HG03135 (cell line): ENCODE data around the gene IDH2.
"Not testable (repeated sequence)": the region's sequence is repeated elsewhere in the genome, so short reads cannot be mapped to it uniquely, and the experiment has no call there.

Experiments
- ATAC-seq: cut with Tn5 transposase; IDR thresholded peaks from one replicate; pipeline ENCODE4 v1.9.1; 2021; ENCODE audit warnings: mild to moderate bottlenecking, moderate library complexity; ENCODE audit not compliant: unreplicated experiment

IDH2 gene

GRCh38 chr15:90101969-90102890, at the start of gene IDH2:
Gene IDH2, minus strand, starts transcription at chr15:90102468. Its CDS starts 78 bp downstream, at chr15:90102390.
- peak; percentile 67 for ATAC-seq

DNA sequence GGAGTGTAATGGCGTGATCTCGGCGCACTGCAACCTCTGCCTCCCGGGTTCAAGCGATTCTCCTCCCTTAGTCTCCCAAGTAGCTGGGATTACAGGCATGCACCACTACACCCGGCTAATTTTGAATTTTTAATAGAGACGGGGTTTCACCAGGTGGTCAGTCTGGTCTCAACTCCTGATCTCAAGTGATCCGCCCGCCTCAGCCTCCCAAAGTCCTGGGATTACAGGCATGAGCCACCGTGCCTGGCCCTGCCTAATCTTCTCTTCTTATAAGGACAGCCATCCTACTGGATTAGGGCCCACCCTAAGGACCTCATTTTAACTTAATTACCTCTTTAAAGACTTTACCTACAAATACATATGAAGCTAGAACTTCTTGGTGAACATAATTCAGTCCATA, 48.3 kb upstream of the IDH2 start:
- not testable (repeated sequence) for ATAC-seq

DNA sequence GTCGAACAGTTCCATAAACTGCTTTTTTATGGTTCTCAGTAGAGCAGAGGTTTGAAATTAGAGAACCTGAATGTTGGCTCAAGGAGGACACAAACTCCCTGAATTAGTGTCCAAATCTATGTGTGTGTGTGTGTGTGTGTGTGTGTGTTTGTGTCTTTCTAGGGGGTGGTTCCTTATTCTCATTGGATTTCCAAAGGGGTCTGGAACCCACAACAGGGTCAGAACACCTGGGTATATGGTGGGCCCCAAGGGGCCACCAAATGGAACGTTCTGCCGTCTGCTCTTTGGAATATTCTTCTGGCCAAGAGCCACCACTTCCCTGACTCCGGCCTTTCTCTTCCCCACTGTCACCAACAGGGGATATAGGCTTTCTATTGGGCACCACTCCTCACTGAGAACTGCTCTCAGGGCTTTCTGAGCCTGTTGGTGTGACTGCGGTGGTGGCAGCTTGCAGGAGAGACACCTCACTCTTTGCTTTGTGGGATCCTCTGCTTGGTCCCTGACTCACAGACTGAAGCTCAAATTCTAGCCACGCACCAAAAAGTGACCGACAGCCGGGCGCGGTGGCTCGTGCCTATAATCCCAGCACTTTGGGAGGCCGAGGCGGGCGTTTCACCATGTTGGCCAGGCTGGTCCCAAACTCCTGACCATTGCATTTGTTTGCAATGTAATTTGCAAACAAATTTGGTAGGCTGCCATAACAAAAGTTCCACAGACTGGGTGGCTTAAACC, 47.5 kb upstream of the IDH2 start:
- no peak for ATAC-seq

DNA sequence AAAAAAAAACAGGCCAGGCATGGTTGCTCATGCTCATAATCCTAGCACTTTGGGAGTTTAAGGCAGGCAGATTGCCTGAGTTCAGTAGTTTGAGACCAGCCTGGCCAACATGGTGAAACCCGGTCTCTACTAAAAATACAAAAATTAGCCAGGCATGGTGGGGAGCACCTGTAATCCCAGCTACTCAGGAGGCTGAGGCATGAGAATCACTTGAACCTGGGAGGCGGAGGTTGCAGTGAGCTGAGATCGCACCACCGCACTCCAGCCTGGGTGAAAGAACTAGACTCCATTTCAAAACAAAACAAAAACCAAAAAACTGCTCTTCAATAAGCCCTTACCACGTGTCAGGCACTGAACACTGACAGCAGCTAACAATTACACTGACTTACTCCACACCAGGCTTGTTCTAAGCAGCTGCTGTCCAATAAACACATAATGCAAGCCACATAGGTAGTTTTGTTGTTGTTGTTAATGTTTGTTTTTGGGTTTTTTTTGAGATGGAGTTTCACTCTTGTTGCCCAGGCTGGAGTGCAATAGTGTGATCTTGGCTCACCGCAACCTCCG, 44.0 kb upstream of the IDH2 start:
- not testable (repeated sequence) for ATAC-seq

DNA sequence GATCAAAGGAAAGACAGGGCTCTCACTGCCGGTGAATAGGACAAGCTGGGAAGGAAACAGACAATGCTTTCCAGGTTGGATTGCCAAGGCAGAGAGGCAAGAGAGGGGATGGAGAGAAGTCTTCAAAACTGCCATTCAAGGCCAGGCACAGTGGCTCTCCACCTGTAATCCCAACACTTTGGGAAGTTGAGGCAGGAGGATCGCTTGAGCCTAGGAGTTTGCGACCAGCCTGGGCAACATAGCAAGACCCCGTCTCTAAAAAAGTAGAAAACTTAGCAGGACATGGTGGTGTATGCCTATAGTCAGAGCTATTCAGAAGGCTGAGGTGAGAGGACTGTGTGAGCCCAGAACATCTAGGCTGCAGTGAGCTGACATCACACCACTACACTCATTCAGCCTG, 43.5 kb upstream of the IDH2 start:
- ATAC-seq, result no peak

DNA sequence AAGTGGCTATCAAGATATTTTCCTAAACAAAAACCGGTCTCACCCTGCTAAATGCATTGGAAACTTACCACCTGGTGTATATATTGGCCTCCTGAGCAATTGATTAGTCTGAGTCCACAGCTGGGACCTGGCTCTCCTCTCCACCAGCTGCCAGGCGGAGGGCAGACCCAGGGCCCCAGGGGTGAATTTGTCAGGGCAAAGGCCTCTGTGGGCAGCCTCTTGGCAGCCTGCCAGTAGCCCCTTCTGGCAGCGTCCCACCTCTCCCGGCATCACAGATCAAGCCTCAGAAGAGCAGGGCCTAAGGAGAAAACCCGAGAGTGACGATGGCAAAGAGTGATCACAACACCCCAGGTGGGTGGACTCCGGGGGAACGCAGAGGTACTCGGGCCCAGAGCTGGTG, 43.0 kb upstream of the IDH2 start:
- no peak for ATAC-seq

DNA sequence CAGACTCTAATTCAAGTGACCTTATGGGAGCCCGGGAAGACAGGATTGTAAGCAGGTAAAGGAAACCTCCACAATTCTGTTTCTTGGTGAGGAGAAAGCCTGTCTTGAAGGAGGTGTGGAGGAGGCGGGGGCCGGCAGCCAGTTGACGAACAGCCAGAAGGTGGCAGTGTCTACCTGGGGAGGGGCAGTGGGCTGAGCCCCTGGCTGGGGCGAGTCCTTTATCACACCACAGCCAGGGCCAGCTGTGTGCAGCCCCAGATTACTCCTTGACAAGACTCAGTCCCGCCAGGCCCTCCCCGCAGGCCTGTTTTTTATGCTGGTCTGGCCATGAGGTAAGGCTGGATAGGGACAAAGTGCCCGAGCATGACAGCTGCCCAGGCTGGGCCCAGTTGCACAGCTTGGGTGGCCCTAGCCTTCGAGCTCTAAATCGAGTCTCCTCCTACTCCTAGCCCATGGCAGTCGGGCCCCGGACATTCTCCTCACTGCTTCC, 40.9 kb upstream of the IDH2 start:
- ATAC-seq, result no peak

- no peak for ATAC-seq
Measured at GRCh38 chr15:90142216-90143165, 40.2 kb upstream of the IDH2 start.

DNA sequence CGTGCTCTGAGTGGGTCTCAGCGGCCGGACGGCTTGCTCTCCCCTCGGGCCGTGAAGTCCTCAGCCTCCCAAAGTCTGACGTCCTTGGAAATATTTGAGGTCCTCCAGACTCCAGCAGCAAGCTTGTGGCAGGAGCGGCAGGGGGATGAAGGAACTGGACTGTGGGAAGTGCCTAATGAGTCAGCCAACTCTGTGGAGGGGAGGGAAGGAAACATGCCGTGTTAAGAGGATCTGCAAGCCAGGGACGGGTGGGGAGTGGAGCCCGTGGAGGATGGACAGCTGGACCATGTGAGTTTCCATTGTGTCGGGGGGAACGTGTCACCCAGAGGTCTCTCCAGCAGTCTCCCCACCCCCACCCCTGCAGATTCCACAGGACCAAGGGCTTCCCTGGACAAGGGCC, 39.4 kb upstream of the IDH2 start:
- ATAC-seq, result no peak

DNA sequence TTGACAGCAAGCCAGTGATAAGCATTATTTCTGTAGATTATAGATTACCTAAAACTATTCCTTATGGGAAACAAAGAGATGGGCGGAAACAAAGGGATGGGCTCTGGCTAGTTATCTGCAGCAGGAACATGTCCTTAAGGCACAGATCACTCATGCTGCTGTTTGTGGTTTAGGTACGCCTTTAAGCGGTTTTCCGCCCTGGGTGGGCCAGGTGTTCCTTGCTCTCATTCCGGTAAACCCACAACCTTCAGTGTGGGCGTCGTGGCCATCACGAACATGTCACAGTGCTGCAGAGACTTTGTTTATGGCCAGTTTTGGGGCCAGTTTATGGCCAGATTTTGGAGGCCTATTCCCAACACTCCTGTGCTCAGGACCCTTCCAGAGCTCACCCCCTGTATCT, 37.3 kb upstream of the IDH2 start:
- ATAC-seq, result not testable (repeated sequence)

DNA sequence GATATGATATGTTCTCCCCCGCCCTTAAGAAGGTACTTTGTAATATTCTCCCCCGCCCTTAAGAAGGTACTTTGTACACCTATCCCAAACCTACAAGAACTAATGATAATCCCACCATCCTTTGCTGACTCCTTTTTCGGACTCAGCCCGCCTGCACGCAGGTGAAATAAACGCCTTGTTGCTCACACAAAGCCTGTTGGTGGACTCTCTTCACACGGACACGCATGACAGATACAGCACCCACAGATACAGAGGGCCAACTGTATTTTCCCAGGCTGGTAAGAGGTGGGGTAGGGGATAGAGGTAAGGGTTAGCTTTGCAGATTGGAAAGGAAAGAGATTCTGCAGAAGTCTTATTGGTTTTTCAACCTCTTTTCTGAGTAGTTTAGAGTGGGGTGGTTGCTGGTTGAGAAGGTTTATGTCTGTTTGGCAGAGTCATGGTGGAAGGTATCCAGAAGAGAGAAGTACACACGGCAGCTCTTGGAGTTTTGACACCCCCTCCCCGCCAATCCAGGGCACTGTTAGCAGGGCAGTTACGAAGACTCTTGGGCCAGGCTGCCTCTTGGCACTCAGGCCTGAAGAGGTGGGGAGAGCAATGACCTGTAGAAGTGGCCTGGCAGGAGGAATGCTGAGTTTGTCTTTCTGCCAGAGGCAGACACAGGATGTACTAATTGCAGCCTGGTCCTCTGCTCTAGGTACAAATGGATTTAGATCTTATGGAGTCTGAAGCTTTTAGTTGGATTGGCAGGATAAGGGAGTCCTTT, 36.0 kb upstream of the IDH2 start:
- no peak for ATAC-seq

- ATAC-seq, result no peak
Measured at GRCh38 chr15:90132437-90132836, 30.2 kb upstream of the IDH2 start.

GRCh38 chr15:90131848-90132247, 29.6 kb upstream of the IDH2 start:
- no peak for ATAC-seq

- no peak for ATAC-seq
Measured at GRCh38 chr15:90130291-90130690, 28.0 kb upstream of the IDH2 start.

- no peak for ATAC-seq
Measured at GRCh38 chr15:90126596-90127435, 24.5 kb upstream of the IDH2 start.

DNA sequence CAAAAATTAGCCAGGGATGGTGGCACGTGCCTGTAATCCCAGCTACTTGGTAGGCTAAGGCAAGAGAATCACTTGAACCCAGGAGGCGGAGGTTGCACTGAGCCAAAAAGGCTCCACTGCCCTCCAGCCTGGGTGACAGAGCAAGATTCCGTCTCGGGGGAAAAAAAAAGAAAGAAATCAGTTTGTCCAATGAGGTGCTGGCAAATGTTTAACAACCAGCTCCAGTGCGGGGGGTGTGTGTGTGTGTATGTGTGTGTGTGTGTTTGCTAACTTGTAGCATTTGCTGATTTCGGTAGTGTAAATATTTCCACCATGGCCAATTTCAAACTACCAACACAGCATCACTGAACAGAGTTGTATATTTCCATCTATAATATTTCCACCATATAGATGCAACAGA, 23.8 kb upstream of the IDH2 start:
- no peak for ATAC-seq

- no peak for ATAC-seq
Measured at GRCh38 chr15:90124507-90124906, 22.2 kb upstream of the IDH2 start.

- ATAC-seq, result no peak
Measured at GRCh38 chr15:90121086-90121485, 18.8 kb upstream of the IDH2 start.

DNA sequence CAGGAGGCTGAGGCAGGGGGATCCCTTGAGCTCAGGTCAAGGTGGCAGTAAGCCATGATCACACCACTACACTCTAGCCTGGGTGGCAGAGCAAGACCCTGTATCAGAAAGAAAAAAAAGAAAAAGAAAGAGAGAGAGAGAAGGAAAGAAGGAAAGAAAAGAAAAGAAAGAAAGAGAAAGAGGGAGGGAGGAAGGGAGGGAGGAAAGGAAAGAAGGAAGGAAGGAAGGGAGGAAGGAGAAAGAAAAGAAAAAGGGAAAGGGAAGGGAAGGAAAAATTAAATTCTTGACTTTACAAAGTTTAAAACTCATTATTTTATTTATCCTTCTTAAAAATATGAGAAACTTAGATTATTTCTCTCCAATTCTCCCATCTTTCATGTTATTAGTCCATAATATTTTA, 17.1 kb upstream of the IDH2 start:
- no peak for ATAC-seq
